Measurements from ENCODE around the gene TCF7L1.

The TCF7L1 gene, protein sequence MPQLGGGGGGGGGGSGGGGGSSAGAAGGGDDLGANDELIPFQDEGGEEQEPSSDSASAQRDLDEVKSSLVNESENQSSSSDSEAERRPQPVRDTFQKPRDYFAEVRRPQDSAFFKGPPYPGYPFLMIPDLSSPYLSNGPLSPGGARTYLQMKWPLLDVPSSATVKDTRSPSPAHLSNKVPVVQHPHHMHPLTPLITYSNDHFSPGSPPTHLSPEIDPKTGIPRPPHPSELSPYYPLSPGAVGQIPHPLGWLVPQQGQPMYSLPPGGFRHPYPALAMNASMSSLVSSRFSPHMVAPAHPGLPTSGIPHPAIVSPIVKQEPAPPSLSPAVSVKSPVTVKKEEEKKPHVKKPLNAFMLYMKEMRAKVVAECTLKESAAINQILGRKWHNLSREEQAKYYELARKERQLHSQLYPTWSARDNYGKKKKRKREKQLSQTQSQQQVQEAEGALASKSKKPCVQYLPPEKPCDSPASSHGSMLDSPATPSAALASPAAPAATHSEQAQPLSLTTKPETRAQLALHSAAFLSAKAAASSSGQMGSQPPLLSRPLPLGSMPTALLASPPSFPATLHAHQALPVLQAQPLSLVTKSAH

GRCh38 chr2:85132834-85133637 lies at the start of gene TCF7L1:
TCF7L1 (plus strand) TSS chr2:85133392; CDS start chr2:85133685, 293 bp downstream.
- peak; percentile 50 for DNase-seq
- Histone ChIP-seq H3K4me1 (ENCODE audit: low read length) (no peaks in the 10 kb centered on the region), H3K9me2 (replicated peaks; ENCODE audit: insufficient read depth, low read length) (no peaks in the 10 kb centered on the region), H3K9me3 (replicated peaks; ENCODE audit: insufficient read depth, low read length) (no peaks in the 10 kb centered on the region), H4K20me1 (ENCODE audit: insufficient read depth, low read length) (no peaks in the 10 kb centered on the region), H3K79me2 (ENCODE audit: low read length) (no peaks in the 10 kb centered on the region), H3K4me3 (ENCODE audit: low read length) (peak within 1 kb of the TSS; percentile 65), H3K36me3 (replicated peaks; ENCODE audit: insufficient read depth, low read length) (no peaks in the 10 kb centered on the region), H3K27me3 (replicated peaks; ENCODE audit: insufficient read depth, low read length) (peaks cover 28% of the 10 kb centered on the region), H2AFZ (ENCODE audit: low read length) (peak within 1 kb of the TSS; percentile 82), H3K9ac (ENCODE audit: low read length) (no peak within 1 kb of the TSS; the same call in 1 of the 2 replicates), H3F3A (ENCODE audit: insufficient read depth, low read length) (no peaks in the 10 kb centered on the region), H3K4me2 (ENCODE audit: low read depth, low read length) (peak within 1 kb of the TSS; percentile 92), H3K27ac (ENCODE audit: low read length) (no peak within 1 kb of the TSS)
- TF ChIP-seq EZH2 (optimal IDR thresholded peaks at IDR 0.05; ENCODE audit: low read depth, low read length) (no peak), EZH2phosphoT487 (IDR thresholded peaks at IDR 0.05; ENCODE audit: low read length) (no peak)
- TF ChIP-seq, protein P1, sequence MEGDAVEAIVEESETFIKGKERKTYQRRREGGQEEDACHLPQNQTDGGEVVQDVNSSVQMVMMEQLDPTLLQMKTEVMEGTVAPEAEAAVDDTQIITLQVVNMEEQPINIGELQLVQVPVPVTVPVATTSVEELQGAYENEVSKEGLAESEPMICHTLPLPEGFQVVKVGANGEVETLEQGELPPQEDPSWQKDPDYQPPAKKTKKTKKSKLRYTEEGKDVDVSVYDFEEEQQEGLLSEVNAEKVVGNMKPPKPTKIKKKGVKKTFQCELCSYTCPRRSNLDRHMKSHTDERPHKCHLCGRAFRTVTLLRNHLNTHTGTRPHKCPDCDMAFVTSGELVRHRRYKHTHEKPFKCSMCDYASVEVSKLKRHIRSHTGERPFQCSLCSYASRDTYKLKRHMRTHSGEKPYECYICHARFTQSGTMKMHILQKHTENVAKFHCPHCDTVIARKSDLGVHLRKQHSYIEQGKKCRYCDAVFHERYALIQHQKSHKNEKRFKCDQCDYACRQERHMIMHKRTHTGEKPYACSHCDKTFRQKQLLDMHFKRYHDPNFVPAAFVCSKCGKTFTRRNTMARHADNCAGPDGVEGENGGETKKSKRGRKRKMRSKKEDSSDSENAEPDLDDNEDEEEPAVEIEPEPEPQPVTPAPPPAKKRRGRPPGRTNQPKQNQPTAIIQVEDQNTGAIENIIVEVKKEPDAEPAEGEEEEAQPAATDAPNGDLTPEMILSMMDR (IDR thresholded peaks at IDR 0.05; ENCODE audit: low read length): peak; percentile 65

DNA sequence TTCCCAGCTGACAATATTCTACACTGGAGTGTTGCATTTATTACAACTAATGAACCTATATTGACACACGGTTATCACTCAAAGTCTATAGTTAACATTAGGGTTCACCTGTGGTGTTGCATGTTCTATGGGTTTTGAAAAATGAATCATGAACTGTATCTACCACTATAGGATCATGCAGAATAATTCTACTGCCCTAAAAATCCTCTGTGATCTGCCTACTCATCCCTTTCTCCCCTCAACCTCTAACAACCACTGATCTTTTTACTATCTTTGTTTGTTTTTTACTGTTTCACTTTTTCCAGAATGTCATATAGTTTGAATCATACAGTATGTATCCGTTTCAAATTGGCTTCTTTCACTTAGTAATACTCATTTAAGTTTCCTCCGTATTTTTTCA lies 47.6 kb upstream of the TCF7L1 start:
- Histone ChIP-seq H3K9ac (ENCODE audit: low read length) (no peak overlapping the region), H3K9me2 (replicated peaks; ENCODE audit: insufficient read depth, low read length) (no peaks in the 10 kb centered on the region), H3K4me3 (ENCODE audit: low read length) (no peak overlapping the region), H3K4me2 (ENCODE audit: low read depth, low read length) (no peak overlapping the region), H3K79me2 (ENCODE audit: low read length) (no peaks in the 10 kb centered on the region), H3K9me3 (replicated peaks; ENCODE audit: insufficient read depth, low read length) (no peaks in the 10 kb centered on the region), H2AFZ (ENCODE audit: low read length) (no peak overlapping the region), H3K36me3 (replicated peaks; ENCODE audit: insufficient read depth, low read length) (no peaks in the 10 kb centered on the region), H4K20me1 (ENCODE audit: insufficient read depth, low read length) (no peaks in the 10 kb centered on the region), H3K27ac (ENCODE audit: low read length) (no peak overlapping the region), H3K4me1 (ENCODE audit: low read length) (no peaks in the 10 kb centered on the region), H3K27me3 (replicated peaks; ENCODE audit: insufficient read depth, low read length) (no peaks in the 10 kb centered on the region), H3F3A (ENCODE audit: insufficient read depth, low read length) (no peaks in the 10 kb centered on the region)
- TF ChIP-seq, protein P1 (IDR thresholded peaks at IDR 0.05; ENCODE audit: low read length): no peak
- no peak for TF ChIP-seq EZH2 (optimal IDR thresholded peaks at IDR 0.05; ENCODE audit: low read depth, low read length)
- TF ChIP-seq EZH2phosphoT487 (IDR thresholded peaks at IDR 0.05; ENCODE audit: low read length): no peak
- DNase-seq: no peak

DNA sequence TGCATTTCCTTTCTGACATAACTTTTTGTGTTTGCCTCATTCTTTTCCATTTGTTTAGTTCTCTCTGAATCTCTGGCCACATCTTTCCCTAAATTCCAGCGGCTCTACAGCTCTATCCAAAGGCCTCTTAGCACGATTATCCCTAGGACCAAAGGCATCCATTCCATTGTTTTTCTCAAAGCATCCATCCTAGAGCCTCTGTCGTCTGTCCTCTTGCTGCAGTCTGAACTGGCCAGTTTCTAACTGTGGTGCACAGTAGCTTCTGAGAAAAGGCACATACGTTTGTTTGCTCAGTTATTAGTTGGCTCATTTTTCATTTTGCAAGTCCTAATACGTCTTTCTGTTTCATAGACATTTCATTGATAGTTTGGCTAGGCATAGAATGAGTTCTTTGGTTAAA lies 45.7 kb upstream of the TCF7L1 start:
- Histone ChIP-seq H3K9me3 (replicated peaks; ENCODE audit: insufficient read depth, low read length) (no peaks in the 10 kb centered on the region), H3K4me3 (ENCODE audit: low read length) (no peak overlapping the region), H3K27ac (ENCODE audit: low read length) (no peak overlapping the region), H3K4me1 (ENCODE audit: low read length) (no peaks in the 10 kb centered on the region), H4K20me1 (ENCODE audit: insufficient read depth, low read length) (no peaks in the 10 kb centered on the region), H2AFZ (ENCODE audit: low read length) (no peak overlapping the region), H3K36me3 (replicated peaks; ENCODE audit: insufficient read depth, low read length) (no peaks in the 10 kb centered on the region), H3K27me3 (replicated peaks; ENCODE audit: insufficient read depth, low read length) (no peaks in the 10 kb centered on the region), H3K79me2 (ENCODE audit: low read length) (no peaks in the 10 kb centered on the region), H3K9ac (ENCODE audit: low read length) (no peak overlapping the region), H3K4me2 (ENCODE audit: low read depth, low read length) (no peak overlapping the region), H3F3A (ENCODE audit: insufficient read depth, low read length) (no peaks in the 10 kb centered on the region), H3K9me2 (replicated peaks; ENCODE audit: insufficient read depth, low read length) (no peaks in the 10 kb centered on the region)
- no peak for DNase-seq
- TF ChIP-seq, protein P1 (IDR thresholded peaks at IDR 0.05; ENCODE audit: low read length): no peak
- no peak for TF ChIP-seq EZH2phosphoT487 (IDR thresholded peaks at IDR 0.05; ENCODE audit: low read length)
- TF ChIP-seq EZH2 (optimal IDR thresholded peaks at IDR 0.05; ENCODE audit: low read depth, low read length): no peak

Measured in MM.1S (cell line).